T-helper 1 cell treated with Interleukin-12 subunit alpha and Interleukin-12 subunit beta and Interleukin-4 antibody, amounts not matched to agents 30 μg/mL and 1 μg/mL, for 36 hours (primary cell): ENCODE data around the gene VPS41.

ENCODE experiments used
- H3K27ac Mint-ChIP-seq: one replicate; pipeline ENCODE4 v1.8.0; 2021; ENCODE audit warnings: mild to moderate bottlenecking, mixed read lengths
- H3K27me3 Mint-ChIP-seq: one replicate; pipeline ENCODE4 v1.8.0; 2021; ENCODE audit warnings: low read depth, mixed read lengths
- H3K36me3 Mint-ChIP-seq: one replicate; pipeline ENCODE4 v1.8.0; 2021; ENCODE audit warnings: low read depth, mixed read lengths
- H3K4me1 Mint-ChIP-seq: one replicate; pipeline ENCODE4 v1.8.0; 2021; ENCODE audit warnings: low read depth, mixed read lengths
- H3K4me3 Mint-ChIP-seq: one replicate; pipeline ENCODE4 v1.8.0; 2021; ENCODE audit warnings: mild to moderate bottlenecking, moderate library complexity, mixed read lengths
- H3K9me3 Mint-ChIP-seq: one replicate; pipeline ENCODE4 v1.8.0; 2021; ENCODE audit warnings: mixed read lengths

VPS41 gene

DNA sequence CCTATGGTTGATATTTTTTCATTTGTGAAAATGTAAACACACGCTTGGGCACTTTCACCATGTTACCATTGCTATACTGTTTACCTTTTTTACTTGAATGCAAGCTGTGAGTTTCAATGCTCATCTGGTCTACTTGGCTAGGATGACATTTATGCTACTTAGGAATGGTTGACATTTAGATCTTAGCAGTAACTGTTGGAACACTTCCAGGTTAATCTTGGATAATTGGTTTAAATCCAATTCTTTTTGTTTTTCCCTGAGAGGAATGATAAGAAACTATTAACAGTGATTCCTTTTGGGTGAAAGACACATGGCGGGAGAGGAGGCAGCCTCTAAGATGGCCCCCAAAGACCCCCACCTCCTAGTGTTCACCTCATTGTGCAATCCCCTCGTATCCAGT lies 226.4 kb downstream of the VPS41 start:
- peaks cover 9% of the 10 kb centered on the region for H3K27me3 Mint-ChIP-seq
- H3K4me1 Mint-ChIP-seq: no peaks in the 10 kb centered on the region
- no peaks in the 10 kb centered on the region for H3K36me3 Mint-ChIP-seq
- H3K27ac Mint-ChIP-seq: no peak overlapping the region
- H3K4me3 Mint-ChIP-seq: no peak overlapping the region
- H3K9me3 Mint-ChIP-seq: no peaks in the 10 kb centered on the region

DNA sequence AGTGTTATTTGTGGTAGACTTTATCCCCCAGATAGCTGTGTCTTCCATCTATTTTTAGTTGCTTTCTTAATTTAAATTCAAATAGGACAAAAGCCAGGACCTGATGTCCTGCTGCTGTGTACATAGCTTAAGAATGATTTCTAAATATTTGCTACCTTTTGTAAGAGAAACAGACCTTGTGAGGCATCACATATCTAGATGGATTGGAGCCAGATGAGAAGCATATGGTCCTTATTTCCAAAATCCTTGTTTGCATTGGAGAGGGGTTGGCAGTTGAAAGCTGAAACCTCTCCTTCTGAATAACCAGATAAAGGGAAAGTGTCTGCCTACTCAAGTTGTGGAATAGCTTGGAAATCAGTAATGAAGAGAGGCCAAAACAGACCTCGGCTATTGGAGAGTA lies 227.1 kb downstream of the VPS41 start:
- H3K36me3 Mint-ChIP-seq: no peaks in the 10 kb centered on the region

DNA sequence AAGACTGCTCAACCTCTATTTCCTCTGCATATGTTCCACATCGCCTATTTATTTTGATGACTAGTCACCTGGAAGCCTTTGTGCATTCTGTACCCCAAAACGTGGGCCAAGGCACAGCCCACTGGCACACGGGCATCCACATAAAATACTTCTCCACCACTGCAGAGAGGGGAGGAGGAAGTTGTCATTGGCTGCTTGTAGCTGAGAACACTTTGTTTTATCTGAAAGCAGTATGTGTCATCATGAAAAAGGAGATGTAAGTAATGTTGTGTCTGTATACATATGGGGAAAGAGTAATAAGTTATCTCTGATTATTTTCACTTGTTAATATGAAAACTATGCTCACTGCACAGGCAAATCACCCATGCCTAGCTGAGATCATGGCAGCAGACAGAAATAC lies 229.6 kb downstream of the VPS41 start:
- Mint-ChIP-seq H3K27me3 (peaks cover 13% of the 10 kb centered on the region), H3K4me1 (no peaks in the 10 kb centered on the region), H3K36me3 (no peaks in the 10 kb centered on the region), H3K9me3 (no peaks in the 10 kb centered on the region), H3K27ac (no peak overlapping the region), H3K4me3 (no peak overlapping the region)

More for the DNA sequence above, 227.1 kb downstream of the VPS41 start:
- peaks cover 9% of the 10 kb centered on the region for H3K27me3 Mint-ChIP-seq
- H3K4me1 Mint-ChIP-seq: no peaks in the 10 kb centered on the region
- H3K4me3 Mint-ChIP-seq: no peak overlapping the region
- H3K9me3 Mint-ChIP-seq: no peaks in the 10 kb centered on the region
- H3K27ac Mint-ChIP-seq: no peak overlapping the region

DNA sequence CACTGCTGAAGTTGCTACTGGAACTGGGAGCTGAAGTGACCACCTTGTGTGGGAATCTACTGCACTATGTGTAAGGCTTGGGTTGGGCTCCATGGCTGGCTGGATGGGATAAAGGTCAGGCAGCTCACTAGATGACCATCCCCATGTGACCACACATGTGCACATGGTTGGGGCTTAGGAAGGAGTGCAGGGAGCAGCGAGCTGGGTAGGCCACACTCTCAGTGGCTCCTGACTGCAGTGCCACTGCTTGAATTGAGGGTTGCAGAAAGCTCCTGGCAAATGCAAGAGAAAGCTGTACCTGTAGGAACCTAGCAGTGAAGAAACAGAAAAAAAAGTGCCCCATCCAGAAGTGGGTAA lies 230.3 kb downstream of the VPS41 start:
- Mint-ChIP-seq H3K4me1 (no peaks in the 10 kb centered on the region), H3K27ac (no peak overlapping the region), H3K27me3 (peaks cover 13% of the 10 kb centered on the region), H3K36me3 (no peaks in the 10 kb centered on the region), H3K4me3 (no peak overlapping the region), H3K9me3 (no peaks in the 10 kb centered on the region)

DNA sequence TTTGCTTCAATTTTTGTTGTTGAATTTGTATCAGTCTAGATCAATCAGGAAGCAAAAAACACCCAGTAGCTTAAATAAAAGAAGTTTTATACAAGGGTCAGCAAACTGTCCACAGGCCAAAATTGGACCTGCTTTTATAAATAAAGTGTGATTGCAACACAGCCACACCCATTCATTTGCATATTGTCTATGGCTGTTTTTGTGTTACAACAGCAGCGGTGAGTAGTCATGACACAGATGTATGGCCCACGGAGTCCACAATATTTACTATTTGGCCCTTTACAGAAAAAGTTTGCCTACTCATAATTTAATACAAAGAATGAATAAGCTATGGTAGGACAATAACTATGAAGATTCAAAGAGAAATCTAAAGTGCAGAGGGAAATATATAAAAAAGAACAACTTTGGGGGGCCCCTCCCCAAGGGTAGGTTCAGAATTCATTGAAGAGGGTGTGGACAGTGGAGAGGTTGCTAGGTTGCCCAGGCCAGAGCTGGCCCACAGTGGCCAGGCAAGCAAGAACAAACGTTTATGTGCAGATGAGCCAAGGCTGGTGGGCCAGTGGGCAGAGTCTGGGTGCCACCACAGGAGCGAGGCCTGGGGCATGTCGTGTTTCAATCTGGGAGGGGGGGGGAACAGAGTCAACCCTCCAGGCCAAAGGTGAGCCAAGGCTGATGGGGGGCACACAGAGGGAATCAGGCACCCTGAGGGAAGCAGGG lies 230.9 kb downstream of the VPS41 start:
- H3K27me3 Mint-ChIP-seq: peaks cover 13% of the 10 kb centered on the region
- H3K4me3 Mint-ChIP-seq: no peak overlapping the region
- no peaks in the 10 kb centered on the region for H3K36me3 Mint-ChIP-seq
- H3K9me3 Mint-ChIP-seq: no peaks in the 10 kb centered on the region
- H3K4me1 Mint-ChIP-seq: no peaks in the 10 kb centered on the region
- no peak overlapping the region for H3K27ac Mint-ChIP-seq

DNA sequence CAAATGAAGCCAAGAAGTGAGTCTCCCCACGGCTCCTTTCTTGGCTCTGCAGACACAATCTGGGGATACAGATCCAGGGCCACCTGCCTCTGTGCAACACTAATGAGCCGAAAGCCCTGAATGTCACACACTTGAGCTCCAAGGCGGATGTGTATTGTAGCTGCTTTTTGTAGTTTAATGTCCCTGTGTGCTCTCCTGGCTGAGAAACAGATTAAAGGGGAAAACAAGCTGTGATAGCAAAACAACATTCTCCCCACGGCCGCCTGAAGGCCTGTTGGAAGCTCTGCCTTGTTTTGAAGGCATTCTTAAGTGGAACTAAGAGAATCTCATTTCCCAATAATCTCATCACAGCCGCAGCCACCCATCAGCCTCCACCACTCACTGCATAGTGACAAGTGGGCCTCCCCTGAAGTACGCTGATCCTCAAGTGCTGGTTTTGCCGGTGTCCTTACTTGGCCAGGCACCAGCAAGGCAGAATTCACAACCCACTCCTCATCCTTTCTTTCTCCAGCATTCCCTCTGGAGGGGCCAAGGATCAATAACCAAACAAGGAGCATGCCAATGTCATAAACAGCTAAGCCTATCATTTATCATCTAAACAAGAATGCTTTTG lies 233.4 kb downstream of the VPS41 start:
- no peak overlapping the region for H3K27ac Mint-ChIP-seq
- H3K4me3 Mint-ChIP-seq: no peak overlapping the region
- H3K27me3 Mint-ChIP-seq: peaks cover 7% of the 10 kb centered on the region
- no peaks in the 10 kb centered on the region for H3K4me1 Mint-ChIP-seq
- H3K9me3 Mint-ChIP-seq: no peaks in the 10 kb centered on the region
- H3K36me3 Mint-ChIP-seq: no peaks in the 10 kb centered on the region

DNA sequence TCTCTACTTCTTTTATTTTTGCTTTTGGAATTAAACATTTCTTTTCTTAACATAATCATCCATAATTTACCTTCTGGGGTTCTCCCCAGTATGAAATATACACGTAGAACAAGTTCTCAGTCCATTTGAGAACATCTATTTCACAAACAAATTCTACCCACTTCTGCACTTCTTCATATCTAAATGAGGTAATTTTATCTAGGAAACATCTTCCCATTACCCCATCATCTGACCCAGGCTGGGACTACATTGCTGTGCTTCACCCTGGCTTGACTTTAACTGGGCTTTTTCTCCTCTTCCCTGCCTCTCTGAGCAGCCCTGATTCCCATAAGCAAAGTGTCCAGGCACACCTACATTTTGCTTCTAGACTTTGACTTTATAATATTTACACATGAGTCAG lies 234.5 kb downstream of the VPS41 start:
- Mint-ChIP-seq H3K4me3 (no peak overlapping the region), H3K27me3 (peaks cover 6% of the 10 kb centered on the region), H3K9me3 (no peaks in the 10 kb centered on the region), H3K4me1 (no peaks in the 10 kb centered on the region), H3K27ac (no peak overlapping the region), H3K36me3 (no peaks in the 10 kb centered on the region)

DNA sequence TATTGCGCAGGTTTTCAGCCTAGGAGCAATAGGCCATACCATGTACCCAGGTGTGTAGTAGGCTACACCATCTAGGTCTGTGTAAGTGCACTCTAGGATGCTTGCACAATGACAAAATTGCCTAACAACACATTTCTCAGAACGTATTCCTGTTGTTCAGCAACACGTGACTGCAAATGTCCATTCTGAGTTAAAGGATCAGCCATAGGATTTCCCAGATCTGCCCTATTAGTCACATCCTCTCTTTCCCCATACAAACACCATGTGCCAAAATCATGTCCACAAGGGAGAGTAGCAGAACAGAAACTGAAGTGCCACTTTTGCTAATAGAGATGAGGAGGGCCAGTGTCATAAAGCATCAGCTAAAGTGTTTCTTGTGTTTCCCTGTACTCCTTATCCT lies 235.2 kb downstream of the VPS41 start:
- Mint-ChIP-seq H3K36me3 (no peaks in the 10 kb centered on the region), H3K27me3 (peaks cover 4% of the 10 kb centered on the region), H3K4me1 (no peaks in the 10 kb centered on the region), H3K27ac (no peak overlapping the region), H3K9me3 (no peaks in the 10 kb centered on the region), H3K4me3 (no peak overlapping the region)
